Measurements from ENCODE around the gene TALDO1. TPM values are rescaled to one million over a fixed set of nuclear protein-coding genes. Genes with fewer than 3 reads are reported as not detected.

TALDO1 gene
- polyA plus RNA-seq, 1 of the 3 experiments (the other 2 are of a cell fraction), result 103 TPM

- H3K27ac ChIP-seq (ENCODE audit: low read depth in 2 of 2, low read length in 1 of 2), result no peak overlapping the region
- H3K27me3 ChIP-seq (ENCODE audit: insufficient read depth), result no peaks in the 10 kb centered on the region
- H3K9me3 ChIP-seq, result no peaks in the 10 kb centered on the region
- peaks cover 16% of the 10 kb centered on the region for H4K20me1 ChIP-seq (ENCODE audit: insufficient read depth)
- no peaks in the 10 kb centered on the region for H3K9me2 ChIP-seq
- H3K9ac ChIP-seq, result no peak overlapping the region
- ChIA-PET POLR2A (no interaction called here), CTCF (interaction anchor here (0.9 kb wide), 1 partner anchor 13 kb away, joined by 3 read pairs; no protein-coding TSS in a partner anchor)
- no peak overlapping the region for H2AFZ ChIP-seq (ENCODE audit: low read depth)
- peaks cover 0 to 4% of the 10 kb centered on the region in 2 experiments for H3K36me3 ChIP-seq (replicated peaks in 1 of 2; ENCODE audit: control insufficient read depth in 1 of 2, insufficient read depth in 2 of 2, low read length in 1 of 2)
- H3K4me2 ChIP-seq, result no peak overlapping the region; the same call in 1 of the 2 replicates
- no peak for DNase-seq
- H3K4me1 ChIP-seq (ENCODE audit: control insufficient read depth in 1 of 2, insufficient read depth in 2 of 2, low read depth in 1 of 2, low read length in 1 of 2), result peaks cover 17 to 26% of the 10 kb centered on the region in 2 experiments; a peak in 3 of 4 replicates
- H3F3A ChIP-seq (replicated peaks; ENCODE audit: insufficient read depth), result peaks cover 17% of the 10 kb centered on the region
- H3K79me2 ChIP-seq (ENCODE audit: insufficient read depth), result peaks cover 43% of the 10 kb centered on the region
- no peak overlapping the region for H3K4me3 ChIP-seq (ENCODE audit: low read depth in 2 of 2, low read length in 1 of 2)
- WGBS (ENCODE audit: low lambda C conversion rate), result 92% methylated on average over 8 of the region's 16 CpGs
- TF ChIP-seq EP300 (IDR thresholded peaks at IDR 0.05; ENCODE audit: borderline replicate concordance in 1 of 2, low read depth in 1 of 2, low read length in 1 of 2) (no peak), NRF1 (IDR thresholded peaks at IDR 0.05; ENCODE audit: low read depth, low read length) (no peak), FOXM1 (IDR thresholded peaks at IDR 0.05; ENCODE audit: low read depth) (no peak), GATA2 (CRISPR knock-in tag; IDR thresholded peaks at IDR 0.05) (no peak), YY1 (IDR thresholded peaks at IDR 0.05; ENCODE audit: low read depth) (no peak), RAD21 (IDR thresholded peaks at IDR 0.05; ENCODE audit: low read length) (no peak), FOXJ3 (CRISPR knock-in tag; IDR thresholded peaks at IDR 0.05) (no peak), TCF12 (IDR thresholded peaks at IDR 0.05) (no peak), PBX3 (IDR thresholded peaks at IDR 0.05) (no peak), RFX5 (IDR thresholded peaks at IDR 0.05; ENCODE audit: low read length) (no peak)
Measured at GRCh38 chr11:779955-780532, 32.8 kb downstream of the TALDO1 start.

GRCh38 chr11:782264-783174 is 35.3 kb downstream of the TALDO1 start:
- POLR2A ChIA-PET, result no interaction called here
- no peaks in the 10 kb centered on the region for H3K9me2 ChIP-seq
- peak overlapping the region in 1 of 2 experiments; percentile 75; a peak in 2 of 4 replicates for H3K27ac ChIP-seq (ENCODE audit: low read depth in 2 of 2, low read length in 1 of 2)
- CTCF ChIA-PET, result interaction anchor here (0.7 to 3.3 kb wide), 11 partner anchors 12 to 228 kb away, joined by 3 to 43 read pairs (median 6); partner anchors contain the start of genes PIDD1, SLC25A22 and TALDO1
- peaks cover 17% of the 10 kb centered on the region for H3F3A ChIP-seq (replicated peaks; ENCODE audit: insufficient read depth)
- no peaks in the 10 kb centered on the region for H3K9me3 ChIP-seq
- WGBS (ENCODE audit: low lambda C conversion rate), result 87% methylated on average over 15 of the region's 36 CpGs
- no peaks in the 10 kb centered on the region for H4K20me1 ChIP-seq (ENCODE audit: insufficient read depth)
- peak overlapping the region; percentile 23; the same call in 1 of the 2 replicates for H3K9ac ChIP-seq
- H3K27me3 ChIP-seq (ENCODE audit: insufficient read depth), result no peaks in the 10 kb centered on the region
- H3K4me2 ChIP-seq, result 0 out of 2 replicates have a peak overlapping the region, but pooled peaks have one; percentile 41
- no peak overlapping the region for H2AFZ ChIP-seq (ENCODE audit: low read depth)
- TF ChIP-seq TAF1 (IDR thresholded peaks at IDR 0.05; ENCODE audit: borderline replicate concordance, low read depth, low read length), result no peak
- no peak for TF ChIP-seq USF2 (IDR thresholded peaks at IDR 0.05; ENCODE audit: borderline replicate concordance, low read depth, low read length)
- no peak for TF ChIP-seq RXRA (IDR thresholded peaks at IDR 0.05; ENCODE audit: borderline replicate concordance, low read depth)
- TF ChIP-seq, protein P1, sequence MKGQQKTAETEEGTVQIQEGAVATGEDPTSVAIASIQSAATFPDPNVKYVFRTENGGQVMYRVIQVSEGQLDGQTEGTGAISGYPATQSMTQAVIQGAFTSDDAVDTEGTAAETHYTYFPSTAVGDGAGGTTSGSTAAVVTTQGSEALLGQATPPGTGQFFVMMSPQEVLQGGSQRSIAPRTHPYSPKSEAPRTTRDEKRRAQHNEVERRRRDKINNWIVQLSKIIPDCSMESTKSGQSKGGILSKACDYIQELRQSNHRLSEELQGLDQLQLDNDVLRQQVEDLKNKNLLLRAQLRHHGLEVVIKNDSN (IDR thresholded peaks at IDR 0.05; ENCODE audit: borderline replicate concordance, low read depth), result no peak
- no peak for TF ChIP-seq IRF3 (IDR thresholded peaks at IDR 0.05; ENCODE audit: low read depth, low read length)
- no peak for TF ChIP-seq TCF12 (IDR thresholded peaks at IDR 0.05)
- peaks cover 9 to 16% of the 10 kb centered on the region in 2 experiments; a peak in 3 of 4 replicates for H3K4me1 ChIP-seq (ENCODE audit: control insufficient read depth in 1 of 2, insufficient read depth in 2 of 2, low read depth in 1 of 2, low read length in 1 of 2)
- H3K36me3 ChIP-seq (replicated peaks in 1 of 2; ENCODE audit: control insufficient read depth in 1 of 2, insufficient read depth in 2 of 2, low read length in 1 of 2), result peaks cover 0 to 7% of the 10 kb centered on the region in 2 experiments
- no peak for DNase-seq
- peaks cover 23% of the 10 kb centered on the region for H3K79me2 ChIP-seq (ENCODE audit: insufficient read depth)
- H3K4me3 ChIP-seq (ENCODE audit: low read depth in 2 of 2, low read length in 1 of 2), result no peak overlapping the region

Data from SK-N-SH (cell line).